ENCODE results near the gene RREB1.

DNA sequence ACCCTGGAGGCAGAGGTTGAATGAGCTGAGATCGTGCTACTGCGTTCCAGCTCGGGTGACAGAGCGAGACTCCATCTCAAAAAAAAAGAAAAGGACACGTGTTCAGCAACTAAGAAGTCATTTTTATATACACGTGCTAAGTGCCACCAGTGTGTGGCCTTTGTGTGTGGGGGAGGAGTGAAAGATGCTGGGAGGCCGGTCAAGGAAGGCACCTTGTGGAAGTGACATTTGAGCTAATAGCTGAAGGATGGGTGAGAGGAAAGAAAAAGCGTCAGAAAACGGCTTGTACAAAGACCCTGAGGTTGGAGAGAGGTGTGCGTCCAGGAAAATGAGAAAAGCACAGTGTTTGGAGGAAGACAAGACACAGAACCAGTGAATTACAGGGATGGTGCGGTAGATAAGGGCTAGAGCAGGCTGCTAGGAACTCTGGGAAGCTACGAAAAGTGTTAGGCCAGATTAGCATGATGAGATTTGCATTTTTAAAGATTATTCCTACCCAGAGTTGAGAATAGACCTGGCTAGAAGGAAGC lies 11.6 kb downstream of the RREB1 start:
- TF ChIP-seq, protein P1, sequence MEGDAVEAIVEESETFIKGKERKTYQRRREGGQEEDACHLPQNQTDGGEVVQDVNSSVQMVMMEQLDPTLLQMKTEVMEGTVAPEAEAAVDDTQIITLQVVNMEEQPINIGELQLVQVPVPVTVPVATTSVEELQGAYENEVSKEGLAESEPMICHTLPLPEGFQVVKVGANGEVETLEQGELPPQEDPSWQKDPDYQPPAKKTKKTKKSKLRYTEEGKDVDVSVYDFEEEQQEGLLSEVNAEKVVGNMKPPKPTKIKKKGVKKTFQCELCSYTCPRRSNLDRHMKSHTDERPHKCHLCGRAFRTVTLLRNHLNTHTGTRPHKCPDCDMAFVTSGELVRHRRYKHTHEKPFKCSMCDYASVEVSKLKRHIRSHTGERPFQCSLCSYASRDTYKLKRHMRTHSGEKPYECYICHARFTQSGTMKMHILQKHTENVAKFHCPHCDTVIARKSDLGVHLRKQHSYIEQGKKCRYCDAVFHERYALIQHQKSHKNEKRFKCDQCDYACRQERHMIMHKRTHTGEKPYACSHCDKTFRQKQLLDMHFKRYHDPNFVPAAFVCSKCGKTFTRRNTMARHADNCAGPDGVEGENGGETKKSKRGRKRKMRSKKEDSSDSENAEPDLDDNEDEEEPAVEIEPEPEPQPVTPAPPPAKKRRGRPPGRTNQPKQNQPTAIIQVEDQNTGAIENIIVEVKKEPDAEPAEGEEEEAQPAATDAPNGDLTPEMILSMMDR (IDR thresholded peaks at IDR 0.05; ENCODE audit: insufficient read depth, low read length, poor library complexity, severe bottlenecking) = no peak
- TF ChIP-seq EZH2phosphoT487 (conservative IDR thresholded peaks at IDR 0.05; ENCODE audit: low read length) = no peak
